Transverse colon (tissue), 4 donors: ENCODE measurements around the gene CALCR. TPM values are rescaled to one million over a fixed set of nuclear protein-coding genes. Genes with fewer than 3 reads are reported as not detected.

Experiments
- DNase-seq: peaks from one replicate; pipeline ENCODE4 v3.0.0-alpha.2; 2019
- H3K27ac ChIP-seq, 4 donors: fragments of 200-600 bp; sonication (generic); 2 replicates each; pipeline ENCODE4 v1.5.1; 2016 to 2018; ENCODE audit warnings: inconsistent platforms in 4 of 4
- H3K27me3 ChIP-seq: fragments of 200-600 bp; sonication (generic); 2 replicates; pipeline ENCODE4 v1.5.1; 2017; ENCODE audit warnings: inconsistent platforms
- H3K36me3 ChIP-seq, 4 donors: fragments of 200-600 bp; sonication (generic); 2 replicates each; pipeline ENCODE4 v1.5.1; 2017 to 2019; ENCODE audit warnings: inconsistent platforms in 4 of 4
- H3K4me1 ChIP-seq, 4 donors: fragments of 200-600 bp; sonication (generic); 2 replicates each; pipeline ENCODE4 v1.5.1; 2017 to 2020; ENCODE audit warnings: inconsistent platforms in 4 of 4
- H3K4me3 ChIP-seq, 4 donors: fragments of 200-600 bp; sonication (generic); 1 replicate in 1 of 4; 2 replicates in 3 of 4; pipeline versions ENCODE4 v1.5.1 to v1.6.1; 2017 to 2019; ENCODE audit warnings: inconsistent platforms in 4 of 4
- H3K9me3 ChIP-seq, 2 donors: fragments of 200-600 bp; sonication (generic); 2 replicates each; pipeline ENCODE4 v1.5.1; 2017 to 2019; ENCODE audit warnings: inconsistent platforms in 2 of 2
- CTCF ChIP-seq, 5 experiments: fragments of 200-600 bp in 3 of 5; fragments of 450-650 bp in 2 of 5; sonication (generic) in 3 of 5; IDR thresholded peaks; 1 replicate in 2 of 5; 2 replicates in 3 of 5; pipeline ENCODE4 v1.5.1; 2016 to 2017; ENCODE audit warnings: antibody characterized with exemption in 5 of 5, inconsistent platforms in 3 of 5, mild to moderate bottlenecking in 2 of 5, moderate library complexity in 1 of 5
- EP300 ChIP-seq: sonication (generic); formaldehyde crosslinking; IDR thresholded peaks from one replicate; pipeline ENCODE4 v1.6.1; 2017; ENCODE audit warnings: antibody characterized with exemption, low read depth
- POLR2A ChIP-seq: fragments of 450-650 bp; IDR thresholded peaks from one replicate; pipeline ENCODE4 v1.6.1; 2016; ENCODE audit warnings: antibody characterized with exemption, mild to moderate bottlenecking, moderate library complexity
- POLR2AphosphoS5 ChIP-seq, 3 donors: sonication (generic); formaldehyde crosslinking; IDR thresholded peaks; one replicate each; pipeline ENCODE4 v1.6.1; 2016; ENCODE audit warnings: antibody characterized with exemption in 3 of 3
- WGBS, 2 donors: methylation state at CpG; one replicate each; pipeline ENCODE4 v1.1.5; 2018; ENCODE audit warnings: low coverage in 1 of 2; 5-methylcytosine and 5-hydroxymethylcytosine counted together
- in situ Hi-C, 4 donors: fragments of 200-750 bp; cut with MboI; loops; one replicate each; pipeline versions ENCODE4 v1.15.0 to v1.15.1; 2017; ENCODE audit warnings: low sequenced_read_pairs in 3 of 4, low pct_ligation_motif_present in 1 of 4, low pct_unique_long_range_greater_than_20kb in 1 of 4
- intact Hi-C: fragments of 100-400 bp; cut with DNase I; formaldehyde crosslinking; loops from one replicate; pipeline ENCODE4 v1.15.1; 2023; ENCODE audit warnings: low total_unique reads
- total RNA-seq, 4 donors: library from RNA; depleted of rRNA; stranded (reverse); fragments of >200 nt; gene quantifications; one replicate each; pipeline ENCODE4 v1.1.0, GENCODE V29; 2016

Gene CALCR
- total RNA-seq, 4 donors from 2014 or later = not detected

DNA sequence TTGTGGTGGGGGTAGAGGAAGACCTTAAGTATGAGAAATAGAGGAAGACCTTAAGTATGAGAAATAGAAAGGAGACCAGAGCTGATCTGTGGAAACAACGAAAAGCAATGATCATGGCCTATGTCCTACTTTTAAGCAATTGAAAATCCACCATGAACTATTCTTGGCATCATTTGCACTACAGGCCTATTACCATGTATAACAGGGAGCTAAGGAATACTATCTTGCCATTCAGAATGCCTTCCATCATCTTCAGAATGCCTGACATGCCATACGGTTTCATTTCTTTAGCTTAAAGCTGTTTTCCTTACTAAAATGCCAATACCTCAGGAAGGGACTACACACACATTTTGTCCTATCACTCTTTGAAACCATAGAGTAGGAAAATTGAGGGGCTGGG, 127.0 kb downstream of the CALCR start:
- intact Hi-C loops (no loop called here), in situ Hi-C loops (no loop called here)
- 69 to 86% methylated on average over 2 of the region's 2 CpGs for WGBS, 2 donors
- no peak for TF ChIP-seq POLR2AphosphoS5 (IDR thresholded peaks at IDR 0.05)
- no peak for TF ChIP-seq EP300
- no peak for TF ChIP-seq CTCF (IDR thresholded peaks at IDR 0.05)
- no peak for TF ChIP-seq POLR2A
- no peak overlapping the region for H3K27ac ChIP-seq
- H3K36me3 ChIP-seq = no peaks in the 10 kb centered on the region
- no peaks in the 10 kb centered on the region for H3K9me3 ChIP-seq
- H3K4me1 ChIP-seq = no peaks in the 10 kb centered on the region
- DNase-seq = no peak
- no peak overlapping the region for H3K4me3 ChIP-seq
- no peaks in the 10 kb centered on the region for H3K27me3 ChIP-seq

DNA sequence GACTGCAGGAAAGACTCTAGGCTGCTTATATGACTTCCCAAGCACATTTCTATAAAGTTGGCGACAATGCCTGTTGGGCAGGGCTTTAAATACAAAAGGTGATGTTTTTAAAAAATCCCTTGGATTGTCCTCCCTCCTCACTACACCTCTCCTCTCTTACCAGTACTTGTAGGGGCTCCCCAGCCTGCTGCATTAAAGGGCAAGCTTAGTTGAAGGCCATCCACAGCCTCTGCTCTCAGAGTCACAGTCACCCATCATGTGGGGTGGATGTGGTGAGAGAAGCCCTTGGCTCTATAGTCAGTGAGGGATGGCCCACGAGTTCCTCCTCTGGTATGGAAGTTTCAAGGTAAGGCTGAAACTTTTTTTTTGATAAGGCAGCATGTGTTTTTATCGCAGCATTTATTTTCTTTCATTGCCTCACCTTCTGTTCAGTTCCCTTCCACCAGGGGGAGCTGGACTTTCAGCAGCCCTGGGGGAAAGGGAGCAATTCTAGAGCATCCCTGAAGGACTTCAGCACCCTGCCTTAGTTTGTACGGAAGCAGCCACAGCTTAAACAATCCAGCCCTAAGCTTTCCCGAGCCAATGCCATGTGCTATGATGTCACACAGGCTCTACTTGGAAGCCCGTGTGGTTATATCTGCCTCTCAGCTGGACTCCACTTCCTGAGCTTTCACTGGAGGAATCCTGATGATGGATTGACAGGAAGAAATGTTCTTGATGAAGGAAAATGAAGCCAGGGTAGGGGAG, 131.9 kb downstream of the CALCR start:
- Histone ChIP-seq H3K4me3 (no peak overlapping the region), H3K4me1 (no peaks in the 10 kb centered on the region), H3K36me3 (no peaks in the 10 kb centered on the region), H3K9me3 (no peaks in the 10 kb centered on the region), H3K27me3 (no peaks in the 10 kb centered on the region), H3K27ac (no peak overlapping the region)
- WGBS, 2 donors = 22 to 29% methylated on average over 2 to 6 of the region's 6 CpGs
- intact Hi-C loops = no loop called here
- peak; percentile 13 for DNase-seq
- TF ChIP-seq EP300 = no peak
- peak; percentile 19 to 59 (median 42) for TF ChIP-seq CTCF (IDR thresholded peaks at IDR 0.05)
- in situ Hi-C loops = no loop called here

GRCh38 chr7:93435791-93436190, 138.7 kb downstream of the CALCR start:
- H3K36me3 ChIP-seq = no peaks in the 10 kb centered on the region
- intact Hi-C loops = loop anchor here (2.0 kb wide), 1 partner anchor 33 kb away; no protein-coding TSS in a partner anchor

GRCh38 chr7:93432130-93432529, 142.4 kb downstream of the CALCR start:
- no peaks in the 10 kb centered on the region for H3K27me3 ChIP-seq
- H3K27ac ChIP-seq = no peak overlapping the region
- in situ Hi-C loops (no loop called here), intact Hi-C loops (no loop called here)
- H3K9me3 ChIP-seq = no peaks in the 10 kb centered on the region
- DNase-seq = no peak
- no peaks in the 10 kb centered on the region for H3K36me3 ChIP-seq
- TF ChIP-seq CTCF (IDR thresholded peaks at IDR 0.05) (no peak), EP300 (no peak), POLR2A (no peak), POLR2AphosphoS5 (IDR thresholded peaks at IDR 0.05) (no peak)
- no peaks in the 10 kb centered on the region for H3K4me1 ChIP-seq
- no peak overlapping the region for H3K4me3 ChIP-seq
- 90% methylated on average over 2 of the region's 2 CpGs; no CpG with 5 or more reads in 1 of the 2 donors for WGBS, 2 donors

More at GRCh38 chr7:93435791-93436190, 138.7 kb downstream of the CALCR start:
- H3K9me3 ChIP-seq = no peaks in the 10 kb centered on the region
- WGBS, 2 donors = 88 to 90% methylated on average over 5 to 6 of the region's 6 CpGs
- no peaks in the 10 kb centered on the region for H3K27me3 ChIP-seq
- no peak for DNase-seq
- TF ChIP-seq EP300 (no peak), POLR2A (no peak), CTCF (IDR thresholded peaks at IDR 0.05) (no peak), POLR2AphosphoS5 (IDR thresholded peaks at IDR 0.05) (no peak)
- no peak overlapping the region for H3K4me3 ChIP-seq
- in situ Hi-C loops = no loop called here
- H3K27ac ChIP-seq = no peak overlapping the region
- no peaks in the 10 kb centered on the region for H3K4me1 ChIP-seq
